HG03025 (cell line): ENCODE results near the gene ANKRD37.

Experiments used
- ATAC-seq: cut with Tn5 transposase; IDR thresholded peaks from one replicate; pipeline ENCODE4 v1.9.1; 2021; ENCODE audit warnings: mild to moderate bottlenecking, moderate library complexity; ENCODE audit not compliant: unreplicated experiment, low FRiP score

ANKRD37 gene

GRCh38 chr4:185379326-185380295 is 17.0 kb upstream of the ANKRD37 start:
- no peak for ATAC-seq

GRCh38 chr4:185380320-185380719 is 16.3 kb upstream of the ANKRD37 start:
- no peak for ATAC-seq

DNA sequence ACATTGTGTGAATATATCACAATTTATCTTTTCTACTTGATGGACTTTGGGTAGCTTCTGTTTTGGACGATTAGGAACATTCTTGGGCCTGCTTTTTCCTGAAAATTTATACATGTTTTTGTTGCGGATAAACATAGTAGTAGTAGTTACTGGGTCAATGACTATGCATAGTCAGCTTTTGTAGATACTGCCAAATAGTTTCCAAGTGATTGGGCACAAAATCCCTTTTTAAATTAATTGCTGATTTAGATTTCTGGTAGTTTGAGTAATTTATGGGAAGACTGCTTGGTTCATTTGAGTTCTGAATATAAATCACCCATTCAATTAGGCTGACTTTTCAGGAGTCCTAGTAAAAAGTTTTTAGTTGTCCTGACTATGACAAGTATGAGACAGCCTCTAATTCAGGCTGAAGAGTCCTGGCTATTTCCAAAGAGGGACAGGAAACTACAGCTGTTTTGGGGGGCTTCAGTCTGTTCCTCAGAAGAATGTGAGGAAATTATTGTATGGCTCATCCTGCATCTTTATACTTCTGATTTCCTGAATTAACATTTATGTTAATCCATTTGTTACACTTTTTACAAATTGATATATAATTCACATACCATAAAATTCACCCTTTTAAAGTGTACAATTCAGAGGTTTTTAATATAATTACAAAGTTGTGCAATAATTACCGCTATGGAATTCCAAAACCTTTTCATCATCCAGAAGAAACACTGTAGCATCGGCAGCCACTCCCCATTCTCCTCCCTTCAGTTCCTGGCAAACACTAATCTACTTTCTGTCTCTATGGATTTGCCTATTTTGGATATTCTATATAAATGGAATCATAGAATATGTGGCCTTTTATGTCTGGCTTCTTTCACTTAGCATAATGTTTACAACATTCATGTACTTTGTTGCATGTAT is 15.1 kb upstream of the ANKRD37 start:
- ATAC-seq: no peak

GRCh38 chr4:185382754-185383153 is 13.9 kb upstream of the ANKRD37 start:
- ATAC-seq: no peak

DNA sequence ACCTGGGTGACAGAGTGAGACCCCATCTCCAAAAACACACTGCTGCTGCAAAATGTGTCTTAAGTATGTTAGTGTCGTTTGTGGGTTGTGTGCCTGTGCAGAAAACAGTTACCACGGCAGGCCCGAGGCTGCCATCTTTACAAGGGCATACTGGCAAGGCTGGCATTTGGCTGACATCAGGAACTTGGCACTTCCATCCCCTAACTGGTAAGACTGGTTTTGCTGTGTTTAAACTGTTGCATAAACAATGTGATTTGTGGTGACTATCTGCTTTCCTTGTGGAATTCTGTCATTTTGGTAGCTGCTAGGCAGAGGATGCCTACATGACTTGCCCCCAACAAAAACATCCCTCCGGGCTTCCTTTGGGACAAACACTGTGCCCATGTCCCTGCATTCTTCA is 13.2 kb upstream of the ANKRD37 start:
- no peak for ATAC-seq

GRCh38 chr4:185384061-185384460 is 12.6 kb upstream of the ANKRD37 start:
- ATAC-seq: no peak

DNA sequence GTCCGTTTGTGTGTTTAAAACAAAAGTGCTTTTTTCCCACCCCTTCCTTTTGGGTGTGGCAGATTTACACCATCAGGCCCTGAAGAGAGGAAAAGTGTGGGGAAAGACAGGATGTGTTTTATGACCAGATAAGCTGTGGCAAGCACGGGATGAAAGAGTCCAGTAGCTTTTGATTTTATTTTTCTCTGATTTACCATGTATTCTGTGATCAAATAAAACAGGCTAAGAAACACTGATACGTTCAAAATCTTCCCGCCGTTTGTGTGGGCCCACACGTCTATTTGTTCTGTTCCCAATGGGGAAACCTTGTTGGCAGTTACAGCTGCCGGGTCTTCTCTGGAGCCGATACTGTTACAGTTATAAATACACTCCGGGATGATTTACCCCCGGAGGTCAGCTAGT is 11.7 kb upstream of the ANKRD37 start:
- ATAC-seq: no peak

DNA sequence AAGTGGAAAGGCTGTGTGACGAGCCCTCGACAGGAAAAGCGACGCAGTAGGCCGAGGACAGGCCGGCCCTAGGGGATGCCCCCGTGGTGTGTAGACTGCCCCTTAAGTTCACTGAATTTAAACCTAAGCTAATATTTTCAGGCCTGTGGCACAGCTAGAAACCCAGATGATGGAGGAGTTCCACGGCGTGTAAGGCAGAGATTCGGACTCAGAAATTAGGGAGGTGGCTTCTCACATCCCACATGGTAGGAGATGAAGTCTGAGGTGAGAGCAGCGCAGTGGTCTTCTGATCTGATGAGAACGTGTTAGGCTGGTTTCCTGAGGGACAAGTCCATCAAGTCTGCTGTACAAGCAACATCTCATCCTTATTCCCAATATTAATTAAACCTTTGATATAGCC is 8.7 kb upstream of the ANKRD37 start:
- no peak for ATAC-seq

GRCh38 chr4:185390941-185391340 is 5.7 kb upstream of the ANKRD37 start:
- no peak for ATAC-seq

DNA sequence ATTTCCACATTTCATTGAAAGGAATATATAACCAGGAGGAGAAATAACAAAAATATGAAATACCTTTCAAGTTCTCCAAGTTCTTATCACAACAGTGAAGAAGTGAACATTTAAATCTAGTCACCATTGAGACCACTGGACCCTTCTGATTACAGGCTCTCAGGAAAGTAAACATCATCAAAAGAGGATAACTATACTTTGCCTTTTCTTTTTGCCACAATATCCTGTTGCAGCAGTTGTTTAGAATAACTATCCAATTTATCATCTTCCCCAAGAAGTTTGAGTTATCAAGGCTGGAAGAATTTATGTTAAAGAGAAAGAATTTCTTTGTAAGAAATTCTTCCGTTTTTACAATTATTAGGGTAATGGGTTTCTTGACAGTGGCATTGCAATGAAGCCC is 4.5 kb upstream of the ANKRD37 start:
- no peak for ATAC-seq

GRCh38 chr4:185394568-185395237 is 1.9 kb upstream of the ANKRD37 start:
- ATAC-seq: no peak

GRCh38 chr4:185395238-185395955 is 1.2 kb upstream of the ANKRD37 start, which contains the start of gene LRP2BP:
LRP2BP (minus strand) TSS chr4:185395924; CDS start chr4:185378186, 17,738 bp downstream.
- ATAC-seq: no peak

DNA sequence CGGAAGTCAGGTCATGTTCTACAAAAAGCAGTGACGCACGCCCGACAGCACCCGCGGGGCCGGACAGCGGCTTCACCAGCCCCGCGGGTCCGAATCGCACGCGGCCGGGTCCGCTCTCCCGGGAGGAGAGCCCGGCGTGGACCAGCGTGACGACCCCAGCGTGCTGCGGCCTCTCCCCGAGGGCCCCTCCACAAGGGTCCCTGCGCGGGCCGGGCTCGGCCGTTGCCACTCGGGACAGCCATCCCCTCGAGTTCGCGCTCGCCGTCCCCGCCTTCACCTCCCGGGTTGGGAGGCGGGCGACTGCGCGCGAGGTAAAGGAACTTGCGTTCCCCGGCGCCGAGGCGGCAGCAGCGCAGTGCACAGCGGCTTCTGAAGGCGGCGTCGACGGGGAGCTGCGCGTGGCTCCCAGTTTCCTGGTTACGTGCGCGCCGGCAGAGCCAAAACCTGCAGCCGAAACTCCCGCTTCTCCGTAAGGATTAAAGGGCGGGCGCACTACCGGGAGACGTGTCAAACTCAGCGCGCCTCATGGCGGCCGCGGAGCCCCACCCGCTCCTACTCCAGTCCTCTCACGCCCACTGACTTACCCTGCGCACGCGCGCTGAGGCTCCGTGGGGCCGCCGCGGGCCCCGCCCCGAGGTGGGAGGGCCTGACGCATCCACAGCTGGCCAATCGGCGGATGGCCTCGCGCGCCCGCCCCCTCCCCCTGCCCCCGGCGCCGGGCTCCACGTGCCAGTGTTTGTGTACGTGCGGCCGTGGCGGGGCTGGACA is 501 bp upstream of the ANKRD37 start:
- peak; percentile 79 for ATAC-seq

GRCh38 chr4:185398618-185399017 is 2.0 kb downstream of the ANKRD37 start:
- ATAC-seq: no peak

- no peak for ATAC-seq
Observed at GRCh38 chr4:185399466-185399865, 2.8 kb downstream of the ANKRD37 start.

DNA sequence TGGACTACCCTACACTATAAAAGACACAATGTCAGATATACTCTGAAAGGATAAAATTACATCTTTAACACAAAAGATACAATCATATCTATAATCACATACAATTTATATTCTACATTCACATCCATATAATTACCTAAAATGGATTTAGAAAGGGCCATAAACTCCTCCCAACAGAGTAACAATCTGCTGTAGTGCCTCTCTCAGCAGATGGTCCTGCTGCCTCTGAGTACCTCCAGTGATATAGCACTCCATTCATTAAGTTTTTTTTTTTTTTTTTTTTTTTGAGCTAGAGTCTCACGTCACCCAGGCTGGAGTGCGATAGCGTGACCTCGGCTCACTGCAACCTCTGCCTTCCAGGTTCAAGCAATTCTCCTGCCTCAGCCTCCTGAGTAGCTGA is 7.4 kb downstream of the ANKRD37 start:
- no peak for ATAC-seq

DNA sequence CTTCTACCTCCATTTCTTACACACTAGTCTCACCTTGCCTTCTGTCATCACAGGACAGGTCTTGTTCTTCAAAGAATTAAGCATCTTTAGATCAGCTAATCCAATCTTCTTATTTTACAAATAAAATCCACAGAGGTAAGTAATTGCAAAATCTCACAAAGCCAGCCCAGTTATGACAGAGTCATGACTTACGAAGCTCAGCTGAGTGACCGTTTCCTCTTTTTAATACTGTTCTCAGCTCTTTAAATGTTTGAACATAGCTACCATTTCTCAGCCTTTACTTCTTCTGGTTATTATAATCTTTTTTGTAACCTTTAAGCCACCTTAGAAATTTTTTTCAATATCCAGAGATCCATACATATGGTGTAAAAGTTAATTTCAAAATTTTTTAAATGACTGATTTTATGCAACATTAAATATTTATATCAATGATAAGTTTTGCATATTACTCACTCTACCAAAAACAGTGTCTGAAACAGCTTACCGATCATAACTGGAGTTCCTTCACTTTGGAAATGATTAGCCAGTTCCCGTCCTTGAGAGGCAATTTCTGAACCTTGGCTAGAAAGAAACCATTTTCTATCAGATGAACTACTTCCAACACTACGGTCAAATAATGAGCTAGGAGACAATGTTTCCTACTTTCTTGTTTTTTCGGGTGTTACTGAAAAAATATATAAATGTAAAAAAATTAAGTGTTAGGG is 8.8 kb downstream of the ANKRD37 start:
- no peak for ATAC-seq

DNA sequence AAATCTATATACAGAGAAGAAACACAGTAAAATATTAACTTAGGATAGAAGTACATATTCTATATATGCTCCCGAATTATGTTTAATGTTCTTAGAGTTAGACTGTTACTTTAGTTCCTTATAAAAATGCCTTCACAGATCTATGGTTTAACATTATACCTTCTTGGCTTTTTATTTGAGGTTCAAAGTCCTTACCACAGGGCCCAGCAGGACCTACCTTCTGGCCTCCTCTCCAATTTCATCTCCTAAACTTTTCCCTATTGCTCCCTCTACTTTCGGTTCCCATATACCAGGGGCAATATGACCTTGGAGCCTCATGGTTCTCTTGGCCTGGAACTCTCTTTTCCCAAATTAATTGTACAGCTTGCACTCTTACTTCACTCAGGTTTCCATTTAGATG is 11.8 kb downstream of the ANKRD37 start:
- ATAC-seq: no peak

- ATAC-seq: no peak
Observed at GRCh38 chr4:185411849-185412248, 15.2 kb downstream of the ANKRD37 start.
